GM19043 (cell line): Measurements from ENCODE around the gene CLRN3.
A peak's percentile ranks its signal among the peaks of the same experiment; 100 is the strongest.

Experiments used
- ATAC-seq: cut with Tn5 transposase; IDR thresholded peaks from one replicate; pipeline ENCODE4 v1.9.1; 2021; ENCODE audit warnings: low read depth; ENCODE audit not compliant: unreplicated experiment

Gene CLRN3

GRCh38 chr10:127919418-127920271, 26.9 kb upstream of the CLRN3 start:
- ATAC-seq = no peak

DNA sequence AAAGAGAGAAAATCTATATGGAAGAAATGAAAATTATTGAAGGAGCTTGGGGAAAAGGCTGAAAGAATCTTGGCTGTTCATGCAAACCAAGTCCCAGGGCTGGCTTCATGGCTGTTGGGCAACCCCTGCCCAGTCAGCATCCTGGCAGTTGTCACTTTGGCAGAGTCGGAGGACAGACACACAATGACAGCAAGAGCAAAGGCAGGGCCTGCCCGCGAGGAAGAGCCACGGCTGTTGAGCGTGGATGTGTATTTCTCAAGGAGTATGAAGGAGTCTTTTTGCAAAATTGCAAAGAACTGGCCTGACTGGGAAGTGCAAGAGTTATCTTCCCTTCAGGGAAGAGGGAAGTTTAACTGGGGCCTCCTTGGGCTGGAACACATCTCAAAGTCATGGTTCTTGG, 25.8 kb upstream of the CLRN3 start:
- ATAC-seq = no peak

- no peak for ATAC-seq
Measured at GRCh38 chr10:127916826-127917225, 24.1 kb upstream of the CLRN3 start.

GRCh38 chr10:127915324-127915723, 22.6 kb upstream of the CLRN3 start:
- ATAC-seq = no peak

GRCh38 chr10:127913368-127913759, 20.6 kb upstream of the CLRN3 start:
- no peak for ATAC-seq

GRCh38 chr10:127912607-127913367, 20.0 kb upstream of the CLRN3 start:
- no peak for ATAC-seq

DNA sequence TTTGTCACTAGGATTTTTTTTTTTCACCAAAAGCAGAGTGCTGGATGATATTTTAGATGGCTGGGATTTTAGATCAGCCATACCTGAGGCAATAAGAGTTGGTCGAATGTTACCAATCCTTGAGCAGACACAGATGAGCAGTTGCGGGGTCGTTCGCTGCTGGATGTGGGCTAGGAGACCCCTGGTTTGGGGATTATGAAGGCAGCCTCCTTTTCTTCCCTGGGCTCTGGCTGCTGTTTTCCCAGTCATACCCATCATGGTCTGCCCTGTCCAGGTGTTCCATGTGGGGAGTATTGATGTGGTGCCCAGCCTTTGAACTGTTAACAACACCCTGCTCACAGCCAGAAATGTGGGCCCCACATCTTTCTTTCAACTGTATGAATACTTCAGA, 19.1 kb upstream of the CLRN3 start:
- no peak for ATAC-seq

GRCh38 chr10:127911218-127911866, 18.6 kb upstream of the CLRN3 start:
- ATAC-seq = no peak

GRCh38 chr10:127910464-127910770, 17.7 kb upstream of the CLRN3 start:
- no peak for ATAC-seq

- ATAC-seq = no peak
Measured at GRCh38 chr10:127909716-127910463, 17.1 kb upstream of the CLRN3 start.

- ATAC-seq = no peak
Measured at GRCh38 chr10:127908959-127909267, 16.2 kb upstream of the CLRN3 start.

- ATAC-seq = no peak
Measured at GRCh38 chr10:127908106-127908958, 15.6 kb upstream of the CLRN3 start.

GRCh38 chr10:127907411-127908105, 14.8 kb upstream of the CLRN3 start:
- ATAC-seq = no peak

GRCh38 chr10:127906548-127907377, 14.0 kb upstream of the CLRN3 start, which contains the start of gene PTPRE:
Gene PTPRE (plus strand): TSS chr10:127907103. CDS start chr10:128040882, 133,779 bp downstream.
- ATAC-seq = peak; percentile 83

- no peak for ATAC-seq
Measured at GRCh38 chr10:127905848-127906261, 13.1 kb upstream of the CLRN3 start.

GRCh38 chr10:127905001-127905847, 12.5 kb upstream of the CLRN3 start:
- no peak for ATAC-seq

DNA sequence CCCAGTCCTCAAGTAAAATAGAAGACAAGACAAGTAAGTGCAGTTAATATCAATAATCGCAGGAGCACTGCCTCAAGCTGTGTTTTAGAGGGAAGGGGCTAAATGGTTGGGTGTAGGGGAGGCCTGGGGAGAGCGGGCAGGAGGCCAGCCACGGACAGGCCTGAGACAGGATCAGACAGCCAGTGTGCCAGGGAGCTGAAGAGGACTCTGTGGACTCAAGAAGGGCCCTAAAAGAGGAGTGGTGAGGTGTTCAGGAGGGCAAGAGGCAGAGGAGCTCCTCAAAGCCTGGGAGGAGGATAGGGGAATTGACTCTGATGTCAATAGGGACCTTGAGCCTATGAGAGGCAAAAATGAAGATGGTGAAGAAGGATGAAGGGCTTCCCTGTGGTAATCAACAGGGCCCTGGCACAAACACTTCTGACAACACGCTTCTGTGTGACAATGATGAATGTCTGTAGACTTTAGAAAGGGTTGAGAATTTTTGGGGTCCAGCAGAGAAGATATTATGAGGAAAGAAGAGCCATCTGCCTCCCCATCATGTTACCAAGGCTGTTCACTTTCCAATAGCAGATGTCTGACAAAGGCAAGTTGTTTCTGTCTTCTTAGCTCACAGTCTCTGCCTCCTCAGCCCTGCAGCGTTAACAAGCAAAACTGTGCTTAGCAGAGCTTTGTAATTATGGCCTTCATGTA, 11.7 kb upstream of the CLRN3 start:
- ATAC-seq = no peak
